Eye (tissue), 1 donor: ENCODE data around the gene MAN2A1.
"Not testable (repeated sequence)": the region's sequence is repeated elsewhere in the genome, so short reads cannot be mapped to it uniquely, and the experiment has no call there.

ENCODE experiments used
- DNase-seq: peaks from one replicate; pipeline ENCODE4 v3.0.0-alpha.2; 2015

Gene MAN2A1

GRCh38 chr5:109876941-109877669 lies 187.4 kb downstream of the MAN2A1 start:
- no peak for DNase-seq

- no peak for DNase-seq
Measured at GRCh38 chr5:109877670-109878045, 187.9 kb downstream of the MAN2A1 start.

- no peak for DNase-seq
Measured at GRCh38 chr5:109878887-109879286, 189.2 kb downstream of the MAN2A1 start.

GRCh38 chr5:109880907-109881685 lies 191.4 kb downstream of the MAN2A1 start:
- DNase-seq: peak; percentile 29

GRCh38 chr5:109882546-109882945 lies 192.8 kb downstream of the MAN2A1 start:
- DNase-seq: no peak

- DNase-seq: no peak
Measured at GRCh38 chr5:109884676-109885075, 194.9 kb downstream of the MAN2A1 start.

- no peak for DNase-seq
Measured at GRCh38 chr5:109885205-109885604, 195.5 kb downstream of the MAN2A1 start.

- no peak for DNase-seq
Measured at GRCh38 chr5:109888989-109889388, 199.3 kb downstream of the MAN2A1 start.

GRCh38 chr5:109893271-109893670 lies 203.5 kb downstream of the MAN2A1 start:
- DNase-seq: not testable (repeated sequence)

- DNase-seq: peak; percentile 38
Measured at GRCh38 chr5:109898269-109899162, 208.8 kb downstream of the MAN2A1 start.

GRCh38 chr5:109899163-109899535 lies 209.4 kb downstream of the MAN2A1 start:
- peak; percentile 44 for DNase-seq

GRCh38 chr5:109900461-109900860 lies 210.7 kb downstream of the MAN2A1 start:
- no peak for DNase-seq

GRCh38 chr5:109900911-109901627 lies 211.3 kb downstream of the MAN2A1 start:
- DNase-seq: no peak

GRCh38 chr5:109901628-109901981 lies 211.9 kb downstream of the MAN2A1 start:
- no peak for DNase-seq

- DNase-seq: no peak
Measured at GRCh38 chr5:109903061-109903460, 213.3 kb downstream of the MAN2A1 start.

- DNase-seq: no peak
Measured at GRCh38 chr5:109905906-109906305, 216.2 kb downstream of the MAN2A1 start.

GRCh38 chr5:109907189-109907588 lies 217.5 kb downstream of the MAN2A1 start:
- DNase-seq: no peak

GRCh38 chr5:109907731-109908130 lies 218.0 kb downstream of the MAN2A1 start:
- no peak for DNase-seq

- no peak for DNase-seq
Measured at GRCh38 chr5:109908366-109908765, 218.6 kb downstream of the MAN2A1 start.

GRCh38 chr5:109910874-109911273 lies 221.1 kb downstream of the MAN2A1 start:
- no peak for DNase-seq

GRCh38 chr5:109911731-109912130 lies 222.0 kb downstream of the MAN2A1 start:
- peak; percentile 33 for DNase-seq

- DNase-seq: no peak
Measured at GRCh38 chr5:109914906-109915305, 225.2 kb downstream of the MAN2A1 start.
